ENCODE measurements around the gene FRK.
"Not testable (repeated sequence)": the region's sequence is repeated elsewhere in the genome, so short reads cannot be mapped to it uniquely, and the experiment has no call there.

Gene FRK

GRCh38 chr6:115944829-115945228 lies 115.9 kb downstream of the FRK start:
- not testable (repeated sequence) for DNase-seq (ENCODE audit: low spot score)

- DNase-seq (ENCODE audit: low spot score) = not testable (repeated sequence)
Observed at GRCh38 chr6:115937502-115937901, 123.2 kb downstream of the FRK start.

DNA sequence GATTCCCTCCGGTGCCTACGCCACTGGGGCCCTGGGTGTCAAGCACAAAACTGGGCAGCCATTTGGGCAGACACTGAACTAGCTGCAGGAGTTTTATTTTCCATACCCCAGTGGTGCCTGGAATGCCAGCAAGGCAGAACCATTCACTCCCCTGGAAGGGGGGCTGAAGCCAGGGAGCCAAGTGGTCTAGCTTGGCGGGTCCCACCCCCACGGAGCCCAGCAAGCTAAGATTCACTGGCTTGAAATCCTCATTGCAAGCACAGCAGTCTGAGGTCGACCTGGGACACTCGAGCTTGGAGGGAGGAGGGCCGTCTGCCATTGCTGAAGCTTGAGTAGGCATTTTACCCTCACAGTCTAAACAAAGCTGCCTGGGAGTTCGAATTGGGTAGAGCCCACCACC lies 125.3 kb downstream of the FRK start:
- no peak for DNase-seq (ENCODE audit: low spot score)

GRCh38 chr6:115934829-115935228 lies 125.9 kb downstream of the FRK start:
- DNase-seq (ENCODE audit: low spot score) = no peak

- DNase-seq (ENCODE audit: low spot score) = no peak
Observed at GRCh38 chr6:115934145-115934544, 126.5 kb downstream of the FRK start.

DNA sequence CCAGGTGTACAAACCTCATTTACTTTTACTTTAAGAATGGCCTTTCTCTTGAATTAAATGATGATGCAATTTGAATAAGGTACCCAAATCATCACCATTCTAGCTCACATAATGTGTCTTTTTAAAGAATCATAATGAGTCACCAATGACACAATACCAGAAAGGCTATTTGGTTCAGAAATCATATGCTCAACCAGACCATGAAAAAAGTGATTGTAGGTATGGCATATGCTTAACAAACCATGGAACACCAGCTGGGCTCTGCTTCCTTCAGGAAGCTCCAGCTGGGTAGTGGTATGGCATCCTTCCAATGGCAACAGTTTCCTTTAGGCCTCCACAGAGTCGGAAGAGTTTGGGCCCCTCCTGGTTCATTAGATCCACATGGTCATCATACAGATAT lies 128.2 kb downstream of the FRK start:
- DNase-seq (ENCODE audit: low spot score) = no peak

DNA sequence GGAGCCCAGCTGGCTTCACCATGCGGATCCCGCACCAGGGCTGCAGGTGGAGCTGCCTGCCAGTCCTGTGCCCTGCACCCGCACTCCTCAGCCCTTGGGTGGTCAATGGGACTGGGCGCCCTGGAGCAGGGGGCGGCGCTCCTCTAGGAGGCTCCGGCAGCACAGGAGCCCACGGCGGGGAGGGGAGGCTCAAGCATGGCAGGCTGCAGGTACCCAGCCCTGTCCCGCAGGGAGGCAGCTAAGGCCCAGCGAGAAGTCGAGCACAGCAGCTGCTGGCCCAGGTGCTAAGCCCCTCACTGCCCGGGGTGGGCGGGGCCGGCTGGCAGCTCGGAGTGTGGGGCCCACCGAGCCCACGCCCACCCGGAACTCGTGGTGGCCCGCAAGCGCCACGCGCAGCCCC lies 132.7 kb downstream of the FRK start:
- DNase-seq (ENCODE audit: low spot score) = not testable (repeated sequence)

DNA sequence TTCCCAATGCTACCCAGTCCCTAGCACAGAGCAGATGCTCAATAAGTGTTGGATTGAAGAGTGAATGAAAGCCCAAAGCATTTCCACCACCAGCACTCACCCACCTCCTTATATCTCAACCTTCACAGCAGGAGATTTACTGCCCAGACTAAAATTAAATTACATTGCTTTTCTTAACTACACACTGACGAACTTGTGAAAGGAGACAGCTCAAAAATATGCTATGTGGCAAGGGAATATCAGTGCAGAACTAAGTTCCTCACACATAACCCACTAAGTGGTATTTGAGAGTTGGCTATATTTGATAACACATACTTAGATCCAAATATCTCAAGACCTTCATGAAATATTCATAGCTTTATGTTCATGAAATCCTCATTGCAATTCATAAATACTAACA lies 137.7 kb downstream of the FRK start:
- no peak for DNase-seq (ENCODE audit: low spot score)

- DNase-seq (ENCODE audit: low spot score) = no peak
Observed at GRCh38 chr6:115914098-115914497, 146.6 kb downstream of the FRK start.

DNA sequence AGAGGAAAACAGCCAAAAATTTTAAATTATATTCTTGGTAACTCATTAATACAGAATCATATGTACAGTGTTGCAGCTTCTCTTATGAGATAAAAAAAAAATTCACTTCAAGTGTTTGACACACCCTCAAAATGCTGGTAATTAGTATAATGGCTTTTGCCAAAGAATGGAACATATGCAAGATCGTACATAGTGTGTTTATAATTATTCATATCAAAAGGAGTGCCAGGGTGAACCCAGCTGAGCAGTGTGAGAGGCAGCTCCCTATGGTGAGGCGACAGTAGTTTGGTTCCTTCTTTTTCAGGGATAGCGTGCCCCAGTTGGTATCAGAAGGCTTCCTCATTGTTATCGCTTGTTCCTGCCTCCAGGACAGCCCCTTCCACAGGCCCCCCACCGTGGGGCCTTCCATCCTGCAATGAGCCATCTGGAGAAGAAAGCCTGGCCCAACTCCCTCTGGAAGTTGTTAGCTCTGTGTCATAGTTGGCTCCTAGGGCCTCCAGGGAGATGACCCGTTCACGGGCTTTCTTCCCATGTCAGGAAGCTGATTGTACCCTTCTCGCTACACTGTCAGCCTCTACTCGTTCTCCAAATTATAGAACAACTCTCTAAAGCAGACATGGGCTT lies 150.7 kb downstream of the FRK start:
- no peak for DNase-seq (ENCODE audit: low spot score)

DNA sequence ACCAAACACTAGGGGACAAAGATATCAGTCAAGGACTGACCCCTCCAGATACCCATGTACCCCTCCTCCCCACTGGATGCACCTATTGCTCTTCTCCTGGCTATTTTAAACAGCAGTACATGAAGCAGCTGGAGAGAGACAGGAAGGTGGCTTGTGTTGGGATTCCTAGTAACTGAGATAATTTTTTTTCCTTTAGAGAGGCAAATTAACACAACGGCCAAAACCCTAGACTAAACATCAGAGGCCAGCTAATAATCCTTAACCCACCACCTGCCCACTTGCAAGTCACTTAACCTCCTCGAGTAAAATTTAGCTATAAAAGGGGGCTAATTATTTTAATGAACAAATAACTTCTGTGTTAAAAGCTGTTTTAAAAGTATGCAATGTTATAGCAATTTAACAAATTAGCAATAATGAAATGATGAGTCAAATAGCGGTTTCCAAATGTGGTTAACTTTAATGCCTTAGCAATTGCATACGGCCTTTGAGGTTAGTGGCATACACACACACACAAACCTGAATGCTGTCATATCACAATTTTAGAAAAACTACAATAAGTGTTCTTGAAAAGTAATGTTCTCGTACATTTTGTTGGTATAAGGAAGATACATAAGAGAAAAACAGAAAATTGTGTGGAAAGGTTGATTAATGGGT lies 151.7 kb downstream of the FRK start:
- no peak for DNase-seq (ENCODE audit: low spot score)

GRCh38 chr6:115905471-115905870 lies 155.2 kb downstream of the FRK start:
- DNase-seq (ENCODE audit: low spot score) = no peak

DNA sequence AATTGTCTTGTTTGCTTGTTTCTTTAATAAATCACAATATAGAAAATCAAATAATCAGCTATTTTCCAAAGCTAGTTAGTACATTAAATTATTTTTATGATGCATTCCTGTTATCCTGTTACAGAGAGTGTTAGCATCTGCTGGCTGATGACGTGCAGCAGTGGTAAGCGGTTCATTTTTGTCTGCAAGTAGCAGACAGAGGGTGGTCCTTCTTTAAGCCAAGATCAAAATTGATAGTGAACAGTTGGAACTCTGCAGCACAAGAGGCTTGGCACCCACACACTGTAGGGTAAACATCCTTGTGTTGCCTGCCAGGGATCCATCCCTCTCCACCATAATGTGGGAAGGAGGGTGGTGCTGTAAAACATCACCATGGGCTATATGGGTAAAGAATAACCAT lies 158.3 kb downstream of the FRK start:
- DNase-seq (ENCODE audit: low spot score) = no peak

- no peak for DNase-seq (ENCODE audit: low spot score)
Observed at GRCh38 chr6:115901896-115902295, 158.8 kb downstream of the FRK start.

DNA sequence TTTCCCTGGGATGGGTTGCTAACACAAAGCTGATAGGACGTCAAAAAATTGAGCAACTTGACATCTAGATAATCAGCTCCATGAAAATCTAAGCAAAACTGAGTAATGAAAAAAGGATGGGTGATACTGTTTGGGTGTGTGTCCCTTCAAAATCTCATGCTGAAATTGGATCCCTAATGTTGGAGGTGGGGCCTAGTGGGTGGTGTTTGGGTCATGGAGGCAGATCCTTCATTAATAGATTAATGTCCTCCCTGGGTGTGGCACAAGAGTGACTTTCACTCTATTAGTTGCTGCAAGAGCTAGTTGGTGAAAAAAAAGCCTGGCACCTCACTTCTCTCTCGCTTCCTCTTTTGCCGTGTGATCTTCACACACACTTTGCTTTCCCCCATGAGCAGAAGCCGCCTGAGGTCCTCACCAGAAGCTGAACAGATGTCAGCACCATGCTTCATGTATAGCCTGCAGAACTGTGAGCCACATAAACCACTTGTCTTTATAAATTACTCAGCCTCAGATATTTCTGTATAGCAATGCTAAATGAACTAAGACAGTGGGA lies 160.9 kb downstream of the FRK start:
- DNase-seq (ENCODE audit: low spot score) = no peak

- no peak for DNase-seq (ENCODE audit: low spot score)
Observed at GRCh38 chr6:115898246-115898645, 162.4 kb downstream of the FRK start.

GRCh38 chr6:115896538-115897129 lies 164.1 kb downstream of the FRK start:
- no peak for DNase-seq (ENCODE audit: low spot score)

DNA sequence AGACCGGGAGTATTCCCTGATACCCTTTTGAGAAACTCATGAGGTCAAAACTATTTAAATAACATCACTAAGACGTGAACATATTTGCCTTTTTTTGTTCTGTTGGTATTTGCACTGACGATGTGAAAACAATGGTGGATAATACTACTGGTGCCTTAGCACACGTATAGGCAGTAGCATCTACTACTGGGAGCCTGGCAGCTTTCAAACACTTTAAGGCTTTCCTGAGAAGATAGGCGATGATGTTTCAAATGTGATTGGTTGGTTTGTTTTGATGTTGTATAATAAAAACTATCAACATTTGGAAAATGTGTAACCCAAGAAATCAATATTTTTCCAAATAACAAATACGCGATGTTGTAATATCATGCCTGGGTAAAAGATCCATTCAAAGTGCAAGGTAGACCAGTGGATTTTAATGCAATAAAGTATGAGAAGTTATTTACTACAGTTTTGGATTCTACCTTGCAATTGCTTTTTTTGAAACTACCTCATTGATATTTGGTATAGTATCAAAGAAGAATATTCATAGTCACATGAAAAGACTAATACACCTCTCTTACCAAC lies 166.2 kb downstream of the FRK start:
- no peak for DNase-seq (ENCODE audit: low spot score)

- DNase-seq (ENCODE audit: low spot score) = no peak
Observed at GRCh38 chr6:115891750-115892149, 168.9 kb downstream of the FRK start.

DNA sequence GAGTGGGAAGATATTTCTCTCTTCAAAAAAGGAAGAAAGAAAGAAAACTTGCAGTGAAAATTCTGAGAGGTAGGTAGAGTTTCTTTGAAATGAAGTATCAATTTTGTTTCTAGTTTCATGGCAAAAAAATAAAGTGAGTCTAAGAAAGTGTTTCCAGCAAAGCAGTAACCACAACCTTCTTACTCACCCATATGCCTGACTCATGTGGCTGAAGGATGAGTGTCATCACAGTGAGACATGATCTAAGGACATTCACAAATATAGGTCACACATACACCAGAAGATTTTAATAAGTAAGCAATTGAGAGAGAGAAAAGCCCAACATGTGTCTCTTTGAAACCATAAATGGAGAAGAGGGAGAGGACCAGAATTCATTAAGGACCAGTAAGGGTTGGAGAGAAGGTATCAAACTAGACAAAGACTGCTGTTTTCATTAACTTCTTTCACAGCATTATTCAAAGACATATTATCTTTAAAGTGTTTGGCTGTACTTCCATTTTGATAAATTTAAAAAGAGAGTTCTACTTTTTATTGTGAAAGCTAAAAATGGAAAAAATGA lies 169.5 kb downstream of the FRK start:
- DNase-seq (ENCODE audit: low spot score) = no peak

- no peak for DNase-seq (ENCODE audit: low spot score)
Observed at GRCh38 chr6:115890238-115890637, 170.5 kb downstream of the FRK start.

- not testable (repeated sequence) for DNase-seq (ENCODE audit: low spot score)
Observed at GRCh38 chr6:115888687-115889470, 171.8 kb downstream of the FRK start.

All from CD4-positive, alpha-beta T cell treated with Interleukin-6 at 100 ng/mL for 8 hours (primary cell).